ENCODE data around the gene IPO11. TPM values are rescaled to one million over a fixed set of nuclear protein-coding genes. Genes with fewer than 3 reads are reported as not detected.
A peak's percentile ranks its signal among the peaks of the same experiment; 100 is the strongest.

The IPO11 gene
- total and polyA plus RNA-seq, 2 of the 13 experiments (the other 11 are each of a cell fraction or from before 2014, with no cell fraction given), result 13.9 to 24.4 TPM

DNA sequence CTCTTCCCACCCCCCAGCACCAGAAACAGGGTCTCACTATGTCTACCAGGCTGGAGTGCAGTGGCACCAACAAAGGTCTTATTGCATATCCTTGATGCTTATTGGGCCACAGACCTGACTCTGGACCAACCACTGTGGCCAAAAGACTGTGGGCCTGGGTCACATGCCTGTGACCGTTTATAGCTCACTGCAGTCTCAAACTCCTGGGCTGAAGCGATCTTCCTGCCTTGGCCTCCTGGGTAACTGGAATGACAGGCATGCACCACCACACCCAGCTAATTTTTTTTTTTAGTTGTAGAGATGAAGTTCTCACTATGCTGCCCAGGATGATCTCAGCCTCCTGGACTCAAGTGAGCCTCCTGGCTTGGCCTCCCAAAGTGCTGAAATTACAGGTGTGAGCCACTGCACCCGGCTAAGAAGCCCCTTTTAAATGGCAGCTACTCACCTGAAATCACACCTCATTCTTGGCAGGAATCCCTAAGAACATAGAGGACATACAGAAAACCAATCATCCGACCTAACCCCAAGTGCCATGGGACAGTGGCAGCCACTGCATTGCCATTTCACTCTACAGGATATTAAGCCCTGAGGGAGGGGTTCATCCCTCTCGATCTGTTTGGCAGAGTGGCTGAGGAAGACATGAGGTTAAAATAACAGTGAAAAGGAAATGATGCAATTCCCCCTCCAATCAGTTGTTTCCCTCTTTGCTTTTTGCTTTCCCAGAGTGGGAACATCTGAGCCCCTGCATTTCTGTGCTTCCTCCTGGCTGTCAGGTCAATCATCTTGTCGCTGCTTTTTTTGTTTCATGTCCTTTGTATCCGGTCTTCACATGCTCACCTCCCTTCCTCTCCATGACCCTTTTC, 240.7 kb downstream of the IPO11 start (continued):
- TF ChIP-seq, protein P1, sequence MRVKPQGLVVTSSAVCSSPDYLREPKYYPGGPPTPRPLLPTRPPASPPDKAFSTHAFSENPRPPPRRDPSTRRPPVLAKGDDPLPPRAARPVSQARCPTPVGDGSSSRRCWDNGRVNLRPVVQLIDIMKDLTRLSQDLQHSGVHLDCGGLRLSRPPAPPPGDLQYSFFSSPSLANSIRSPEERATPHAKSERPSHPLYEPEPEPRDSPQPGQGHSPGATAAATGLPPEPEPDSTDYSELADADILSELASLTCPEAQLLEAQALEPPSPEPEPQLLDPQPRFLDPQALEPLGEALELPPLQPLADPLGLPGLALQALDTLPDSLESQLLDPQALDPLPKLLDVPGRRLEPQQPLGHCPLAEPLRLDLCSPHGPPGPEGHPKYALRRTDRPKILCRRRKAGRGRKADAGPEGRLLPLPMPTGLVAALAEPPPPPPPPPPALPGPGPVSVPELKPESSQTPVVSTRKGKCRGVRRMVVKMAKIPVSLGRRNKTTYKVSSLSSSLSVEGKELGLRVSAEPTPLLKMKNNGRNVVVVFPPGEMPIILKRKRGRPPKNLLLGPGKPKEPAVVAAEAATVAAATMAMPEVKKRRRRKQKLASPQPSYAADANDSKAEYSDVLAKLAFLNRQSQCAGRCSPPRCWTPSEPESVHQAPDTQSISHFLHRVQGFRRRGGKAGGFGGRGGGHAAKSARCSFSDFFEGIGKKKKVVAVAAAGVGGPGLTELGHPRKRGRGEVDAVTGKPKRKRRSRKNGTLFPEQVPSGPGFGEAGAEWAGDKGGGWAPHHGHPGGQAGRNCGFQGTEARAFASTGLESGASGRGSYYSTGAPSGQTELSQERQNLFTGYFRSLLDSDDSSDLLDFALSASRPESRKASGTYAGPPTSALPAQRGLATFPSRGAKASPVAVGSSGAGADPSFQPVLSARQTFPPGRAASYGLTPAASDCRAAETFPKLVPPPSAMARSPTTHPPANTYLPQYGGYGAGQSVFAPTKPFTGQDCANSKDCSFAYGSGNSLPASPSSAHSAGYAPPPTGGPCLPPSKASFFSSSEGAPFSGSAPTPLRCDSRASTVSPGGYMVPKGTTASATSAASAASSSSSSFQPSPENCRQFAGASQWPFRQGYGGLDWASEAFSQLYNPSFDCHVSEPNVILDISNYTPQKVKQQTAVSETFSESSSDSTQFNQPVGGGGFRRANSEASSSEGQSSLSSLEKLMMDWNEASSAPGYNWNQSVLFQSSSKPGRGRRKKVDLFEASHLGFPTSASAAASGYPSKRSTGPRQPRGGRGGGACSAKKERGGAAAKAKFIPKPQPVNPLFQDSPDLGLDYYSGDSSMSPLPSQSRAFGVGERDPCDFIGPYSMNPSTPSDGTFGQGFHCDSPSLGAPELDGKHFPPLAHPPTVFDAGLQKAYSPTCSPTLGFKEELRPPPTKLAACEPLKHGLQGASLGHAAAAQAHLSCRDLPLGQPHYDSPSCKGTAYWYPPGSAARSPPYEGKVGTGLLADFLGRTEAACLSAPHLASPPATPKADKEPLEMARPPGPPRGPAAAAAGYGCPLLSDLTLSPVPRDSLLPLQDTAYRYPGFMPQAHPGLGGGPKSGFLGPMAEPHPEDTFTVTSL (CRISPR knock-in tag; IDR thresholded peaks at IDR 0.05; ENCODE audit: borderline replicate concordance), result no peak
- TF ChIP-seq, protein P2, sequence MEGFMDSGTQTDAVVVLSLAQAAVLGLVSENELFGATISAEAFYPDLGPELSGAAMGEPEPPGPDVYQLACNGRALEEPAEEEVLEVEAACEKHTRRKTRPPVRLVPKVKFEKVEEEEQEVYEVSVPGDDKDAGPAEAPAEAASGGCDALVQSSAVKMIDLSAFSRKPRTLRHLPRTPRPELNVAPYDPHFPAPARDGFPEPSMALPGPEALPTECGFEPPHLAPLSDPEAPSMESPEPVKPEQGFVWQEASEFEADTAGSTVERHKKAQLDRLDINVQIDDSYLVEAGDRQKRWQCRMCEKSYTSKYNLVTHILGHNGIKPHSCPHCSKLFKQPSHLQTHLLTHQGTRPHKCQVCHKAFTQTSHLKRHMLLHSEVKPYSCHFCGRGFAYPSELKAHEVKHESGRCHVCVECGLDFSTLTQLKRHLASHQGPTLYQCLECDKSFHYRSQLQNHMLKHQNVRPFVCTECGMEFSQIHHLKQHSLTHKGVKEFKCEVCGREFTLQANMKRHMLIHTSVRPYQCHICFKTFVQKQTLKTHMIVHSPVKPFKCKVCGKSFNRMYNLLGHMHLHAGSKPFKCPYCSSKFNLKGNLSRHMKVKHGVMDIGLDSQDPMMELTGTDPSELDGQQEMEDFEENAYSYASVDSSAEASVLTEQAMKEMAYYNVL (CRISPR knock-in tag; IDR thresholded peaks at IDR 0.05; ENCODE audit: borderline replicate concordance), result no peak
- TF ChIP-seq SYNCRIP (IDR thresholded peaks at IDR 0.05; ENCODE audit: insufficient read depth, low read depth, low read length) (no peak), NCOR1 (IDR thresholded peaks at IDR 0.05; ENCODE audit: borderline replicate concordance, low read length) (no peak), RELA (CRISPR knock-in tag; IDR thresholded peaks at IDR 0.05) (no peak), ZNF317 (CRISPR knock-in tag; IDR thresholded peaks at IDR 0.05) (no peak), ATF4 (CRISPR knock-in tag; IDR thresholded peaks at IDR 0.05) (peak in 1 of 2 experiments; percentile 83; a peak in 2 of 4 replicates), HNRNPH1 (optimal IDR thresholded peaks at IDR 0.05; ENCODE audit: low read depth, low read length) (no peak), ZNF678 (CRISPR knock-in tag; IDR thresholded peaks at IDR 0.05) (no peak), NR2F1 (CRISPR knock-in tag; IDR thresholded peaks at IDR 0.05) (no peak)
- TF ChIP-seq, protein P3, sequence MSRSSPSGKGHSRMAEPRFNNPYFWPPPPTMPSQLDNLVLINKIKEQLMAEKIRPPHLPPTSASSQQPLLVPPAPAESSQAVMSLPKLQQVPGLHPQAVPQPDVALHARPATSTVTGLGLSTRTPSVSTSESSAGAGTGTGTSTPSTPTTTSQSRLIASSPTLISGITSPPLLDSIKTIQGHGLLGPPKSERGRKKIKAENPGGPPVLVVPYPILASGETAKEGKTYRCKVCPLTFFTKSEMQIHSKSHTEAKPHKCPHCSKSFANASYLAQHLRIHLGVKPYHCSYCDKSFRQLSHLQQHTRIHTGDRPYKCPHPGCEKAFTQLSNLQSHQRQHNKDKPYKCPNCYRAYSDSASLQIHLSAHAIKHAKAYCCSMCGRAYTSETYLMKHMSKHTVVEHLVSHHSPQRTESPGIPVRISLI (CRISPR knock-in tag; IDR thresholded peaks at IDR 0.05; ENCODE audit: borderline replicate concordance), result peak; percentile 45; the same call in 1 of the 2 replicates

Measured in HepG2 (cell line).